Stimulated activated CD4-positive, alpha-beta T cell treated with anti-CD3 and anti-CD28 coated beads, Interleukin-1b, Interleukin-23, amount 100 ng/mL, for 4 hours (primary cell): ENCODE data around the gene ZNF674.
"Not testable (repeated sequence)": the region's sequence is repeated elsewhere in the genome, so short reads cannot be mapped to it uniquely, and the experiment has no call there.

ENCODE experiments used
- DNase-seq, 2 donors: peaks; one replicate each; pipeline ENCODE4 v3.0.0-alpha.2; 2020; ENCODE audit warnings: low read depth in 2 of 2

Gene ZNF674

GRCh38 chrX:46569621-46570020, 24.4 kb upstream of the ZNF674 start:
- no peak for DNase-seq

- no peak for DNase-seq
Observed at GRCh38 chrX:46567388-46567787, 22.2 kb upstream of the ZNF674 start.

GRCh38 chrX:46561824-46562657, 16.8 kb upstream of the ZNF674 start:
- DNase-seq, result no peak

- DNase-seq, result no peak
Observed at GRCh38 chrX:46559062-46559461, 13.8 kb upstream of the ZNF674 start.

GRCh38 chrX:46554942-46555341, 9.7 kb upstream of the ZNF674 start:
- no peak for DNase-seq

GRCh38 chrX:46553935-46554334, 8.7 kb upstream of the ZNF674 start:
- DNase-seq, result no peak

GRCh38 chrX:46551494-46552128, 6.4 kb upstream of the ZNF674 start:
- no peak for DNase-seq

- no peak for DNase-seq
Observed at GRCh38 chrX:46549914-46550313, 4.7 kb upstream of the ZNF674 start.

GRCh38 chrX:46547857-46548256, 2.6 kb upstream of the ZNF674 start:
- DNase-seq, result no peak

GRCh38 chrX:46544527-46544926, 694 bp downstream of the ZNF674 start:
- not testable (repeated sequence) for DNase-seq

GRCh38 chrX:46543441-46543840, 1.8 kb downstream of the ZNF674 start:
- no peak for DNase-seq

GRCh38 chrX:46531442-46531841, 13.8 kb downstream of the ZNF674 start:
- no peak for DNase-seq

GRCh38 chrX:46530404-46530908, 14.8 kb downstream of the ZNF674 start:
- not testable (repeated sequence) for DNase-seq

- DNase-seq, result not testable (repeated sequence)
Observed at GRCh38 chrX:46529740-46530403, 15.3 kb downstream of the ZNF674 start.

GRCh38 chrX:46528640-46529039, 16.6 kb downstream of the ZNF674 start:
- DNase-seq, result not testable (repeated sequence)

GRCh38 chrX:46506076-46506475, 39.1 kb downstream of the ZNF674 start:
- DNase-seq, result no peak

- no peak for DNase-seq
Observed at GRCh38 chrX:46502848-46503247, 42.4 kb downstream of the ZNF674 start.

- DNase-seq, result no peak
Observed at GRCh38 chrX:46500054-46500453, 45.2 kb downstream of the ZNF674 start.

GRCh38 chrX:46488712-46489111, 56.5 kb downstream of the ZNF674 start:
- no peak for DNase-seq

GRCh38 chrX:46485897-46486296, 59.3 kb downstream of the ZNF674 start:
- DNase-seq, result no peak

GRCh38 chrX:46478634-46479033, 66.6 kb downstream of the ZNF674 start:
- not testable (repeated sequence) for DNase-seq

GRCh38 chrX:46477435-46477834, 67.8 kb downstream of the ZNF674 start:
- DNase-seq, result no peak

GRCh38 chrX:46465203-46465602, 80.0 kb downstream of the ZNF674 start:
- no peak for DNase-seq
